LNCAP (cell line): Measurements from ENCODE around the gene HSF5.

Experiments
- TF ChIP-seq, protein P1 (sequence below): fragments of 450-650 bp; IDR thresholded peaks from 2 replicates; pipeline ENCODE4 v1.5.1; 2017; ENCODE audit warnings: mild to moderate bottlenecking

Gene HSF5

DNA sequence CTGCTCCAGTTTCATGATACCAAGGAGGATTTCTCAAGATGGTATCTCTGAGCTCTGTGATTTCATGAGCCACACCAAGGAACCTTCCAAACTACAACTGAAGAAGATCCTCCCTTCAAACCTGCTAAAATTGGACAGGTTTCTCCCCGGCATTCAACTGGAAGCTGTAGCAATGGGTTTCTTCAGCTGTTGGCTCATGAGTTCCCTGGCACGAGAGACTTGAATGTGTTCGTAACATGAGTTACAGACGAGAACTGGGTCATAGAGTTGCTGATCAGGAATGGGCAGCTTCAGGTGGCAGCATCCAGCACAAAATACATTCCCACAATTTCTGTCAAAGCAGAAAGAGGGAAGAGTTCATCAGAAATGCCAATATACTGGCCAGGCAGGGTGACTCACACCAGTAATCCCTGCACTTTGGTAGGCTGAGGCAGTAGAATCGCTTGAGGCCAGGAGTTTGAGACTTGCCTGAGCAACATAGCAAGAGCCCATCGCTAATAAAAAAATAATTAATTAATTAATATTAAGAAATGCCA lies 3.4 kb upstream of the HSF5 start:
- TF ChIP-seq, protein P1, sequence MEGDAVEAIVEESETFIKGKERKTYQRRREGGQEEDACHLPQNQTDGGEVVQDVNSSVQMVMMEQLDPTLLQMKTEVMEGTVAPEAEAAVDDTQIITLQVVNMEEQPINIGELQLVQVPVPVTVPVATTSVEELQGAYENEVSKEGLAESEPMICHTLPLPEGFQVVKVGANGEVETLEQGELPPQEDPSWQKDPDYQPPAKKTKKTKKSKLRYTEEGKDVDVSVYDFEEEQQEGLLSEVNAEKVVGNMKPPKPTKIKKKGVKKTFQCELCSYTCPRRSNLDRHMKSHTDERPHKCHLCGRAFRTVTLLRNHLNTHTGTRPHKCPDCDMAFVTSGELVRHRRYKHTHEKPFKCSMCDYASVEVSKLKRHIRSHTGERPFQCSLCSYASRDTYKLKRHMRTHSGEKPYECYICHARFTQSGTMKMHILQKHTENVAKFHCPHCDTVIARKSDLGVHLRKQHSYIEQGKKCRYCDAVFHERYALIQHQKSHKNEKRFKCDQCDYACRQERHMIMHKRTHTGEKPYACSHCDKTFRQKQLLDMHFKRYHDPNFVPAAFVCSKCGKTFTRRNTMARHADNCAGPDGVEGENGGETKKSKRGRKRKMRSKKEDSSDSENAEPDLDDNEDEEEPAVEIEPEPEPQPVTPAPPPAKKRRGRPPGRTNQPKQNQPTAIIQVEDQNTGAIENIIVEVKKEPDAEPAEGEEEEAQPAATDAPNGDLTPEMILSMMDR: no peak

DNA sequence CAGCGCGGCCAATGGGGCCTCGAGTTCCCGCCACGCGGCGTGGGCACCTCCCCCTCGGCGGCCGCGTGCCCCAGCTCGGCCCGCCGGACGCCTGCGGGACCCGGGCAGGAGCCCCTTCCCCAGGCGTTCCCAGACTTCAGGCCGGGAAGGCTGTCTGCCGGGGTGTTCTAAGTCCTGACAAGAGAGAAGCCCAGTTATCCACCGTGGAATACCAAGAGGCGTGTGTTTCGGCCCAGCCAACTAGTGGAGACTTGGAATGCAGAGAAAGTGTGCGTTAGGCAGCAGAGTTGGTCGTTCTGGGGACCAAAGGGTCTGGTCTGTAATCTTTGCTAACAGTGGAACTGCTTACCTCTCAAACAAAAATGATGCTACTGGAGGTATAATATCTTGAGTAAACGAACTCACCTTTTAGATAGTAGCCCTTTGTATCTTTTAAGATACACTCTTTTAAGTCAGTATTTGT lies 251 bp upstream of the HSF5 start:
- TF ChIP-seq, protein P1: no peak

GRCh38 chr17:58484600-58484999 lies 3.6 kb downstream of the HSF5 start:
- TF ChIP-seq, protein P1: no peak

DNA sequence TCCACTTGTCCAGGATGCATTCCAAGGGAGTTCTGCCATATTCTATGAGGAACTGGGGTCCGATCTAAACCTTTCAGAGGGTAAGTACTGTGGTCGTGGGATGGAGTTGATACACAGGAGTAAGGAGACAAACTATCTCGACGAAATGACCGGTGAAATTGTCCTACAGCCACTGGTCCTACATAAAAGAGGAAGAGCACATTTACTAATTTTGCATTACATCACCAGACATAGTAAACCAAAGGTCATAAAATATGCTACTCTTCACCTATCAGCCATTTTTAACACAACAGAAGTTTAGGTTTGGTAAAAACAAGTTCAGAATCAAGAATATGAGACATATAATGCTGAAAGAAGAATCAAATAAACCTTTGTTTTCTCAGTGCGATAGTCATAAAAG lies 8.1 kb downstream of the HSF5 start:
- TF ChIP-seq, protein P1: no peak

- TF ChIP-seq, protein P1: no peak
Measured at GRCh38 chr17:58476812-58477211, 11.4 kb downstream of the HSF5 start.

DNA sequence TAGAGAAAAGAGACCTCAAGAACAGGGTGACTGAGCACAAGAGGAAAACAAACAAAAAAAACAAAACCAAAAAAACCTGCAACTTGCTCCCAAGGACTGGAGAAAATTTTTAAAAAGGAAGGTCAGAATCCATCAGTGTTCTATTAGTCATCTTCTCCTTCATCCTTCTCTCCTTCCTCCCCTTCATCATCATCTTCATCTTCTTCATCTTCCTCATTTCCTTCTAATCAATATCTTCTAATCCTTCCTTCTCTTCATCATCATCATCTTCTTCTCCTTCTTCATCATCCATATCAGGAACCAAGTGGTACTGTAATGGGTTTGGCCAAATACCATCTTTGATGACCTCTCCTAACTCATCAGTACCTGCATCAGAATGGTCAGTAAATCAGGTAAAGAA lies 12.2 kb downstream of the HSF5 start:
- TF ChIP-seq, protein P1: no peak

DNA sequence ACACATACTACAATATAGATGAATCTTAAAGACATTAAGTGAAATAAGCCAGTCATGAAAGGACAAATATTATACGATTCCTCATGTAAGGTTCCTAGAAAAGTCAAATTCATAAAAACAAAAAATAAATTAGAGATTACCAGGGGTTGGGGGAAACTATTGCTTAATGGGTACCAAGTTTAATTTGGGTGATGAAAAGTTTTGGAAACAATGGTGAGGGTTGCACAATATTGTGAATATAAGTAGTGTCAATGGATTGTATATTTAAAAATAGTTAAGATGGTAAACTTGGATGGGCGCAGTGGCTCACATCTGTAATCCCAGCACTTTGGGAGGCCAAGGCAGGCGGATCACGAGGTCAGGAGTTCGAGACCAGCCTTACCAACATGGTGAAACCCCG lies 17.9 kb downstream of the HSF5 start:
- TF ChIP-seq, protein P1: no peak

DNA sequence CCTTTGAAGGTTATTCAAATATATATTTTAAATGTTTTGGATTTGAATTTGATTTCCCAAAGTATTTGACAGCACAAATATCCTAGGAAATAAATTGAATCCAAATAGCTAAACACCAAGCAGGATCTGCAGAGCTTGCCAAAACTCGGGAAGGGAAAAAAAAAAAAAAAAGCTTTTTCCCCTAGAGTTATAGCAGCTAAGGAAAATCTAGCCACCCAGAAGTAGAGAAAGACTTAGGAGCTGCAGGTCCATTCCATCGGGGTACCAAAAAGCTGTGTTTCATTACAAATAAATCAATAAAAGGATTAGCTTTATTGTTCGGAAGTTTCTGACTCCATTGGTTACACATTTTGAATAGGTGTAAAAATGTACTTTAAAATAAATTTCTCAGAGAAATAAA lies 19.3 kb downstream of the HSF5 start:
- TF ChIP-seq, protein P1: no peak
